NCI-H2081 treated with DMSO at 0.1 percent for 48 hours (cell line): Measurements from ENCODE around the gene TCN2.
"Not testable (repeated sequence)": the region's sequence is repeated elsewhere in the genome, so short reads cannot be mapped to it uniquely, and the experiment has no call there.

Experiments
- DNase-seq: peaks from one replicate; lab custom pipeline; 2025; lab: John Stamatoyannopoulos, UW

TCN2 gene

GRCh38 chr22:30648825-30649224 lies 41.9 kb downstream of the TCN2 start:
- DNase-seq, result no peak

- DNase-seq, result no peak
Measured at GRCh38 chr22:30649430-30650007, 42.5 kb downstream of the TCN2 start.

GRCh38 chr22:30650508-30651116 lies 43.6 kb downstream of the TCN2 start:
- DNase-seq, result no peak

- no peak for DNase-seq
Measured at GRCh38 chr22:30652852-30653251, 45.9 kb downstream of the TCN2 start.

GRCh38 chr22:30654361-30654760 lies 47.4 kb downstream of the TCN2 start:
- DNase-seq, result no peak

- DNase-seq, result no peak
Measured at GRCh38 chr22:30655532-30655931, 48.6 kb downstream of the TCN2 start.

GRCh38 chr22:30662040-30662439 lies 55.1 kb downstream of the TCN2 start:
- DNase-seq, result no peak

- no peak for DNase-seq
Measured at GRCh38 chr22:30664798-30665197, 57.8 kb downstream of the TCN2 start.

GRCh38 chr22:30665266-30665665 lies 58.3 kb downstream of the TCN2 start:
- no peak for DNase-seq

GRCh38 chr22:30665786-30666185 lies 58.8 kb downstream of the TCN2 start:
- DNase-seq, result no peak

- DNase-seq, result no peak
Measured at GRCh38 chr22:30667107-30667493, 60.1 kb downstream of the TCN2 start.

GRCh38 chr22:30667494-30668385 lies 60.8 kb downstream of the TCN2 start, which contains the start of gene DUSP18:
DUSP18 (minus strand) TSS chr22:30667875; CDS start chr22:30664003, 3,872 bp downstream.
- peak; percentile 2 for DNase-seq

- DNase-seq, result no peak
Measured at GRCh38 chr22:30668386-30668710, 61.4 kb downstream of the TCN2 start.

GRCh38 chr22:30671071-30671470 lies 64.1 kb downstream of the TCN2 start:
- DNase-seq, result no peak

- no peak for DNase-seq
Measured at GRCh38 chr22:30673136-30673535, 66.2 kb downstream of the TCN2 start.

- no peak for DNase-seq
Measured at GRCh38 chr22:30674482-30674881, 67.5 kb downstream of the TCN2 start.

- no peak for DNase-seq
Measured at GRCh38 chr22:30675436-30675835, 68.5 kb downstream of the TCN2 start.

- DNase-seq, result not testable (repeated sequence)
Measured at GRCh38 chr22:30676565-30676964, 69.6 kb downstream of the TCN2 start.
